ENCODE measurements around the gene SPARCL1. TPM values are rescaled to one million over a fixed set of nuclear protein-coding genes. Genes with fewer than 3 reads are reported as not detected.
"Not testable (repeated sequence)": the region's sequence is repeated elsewhere in the genome, so short reads cannot be mapped to it uniquely, and the experiment has no call there.

Gene SPARCL1
- total RNA-seq, 6 experiments from 2014 or later, result not detected

DNA sequence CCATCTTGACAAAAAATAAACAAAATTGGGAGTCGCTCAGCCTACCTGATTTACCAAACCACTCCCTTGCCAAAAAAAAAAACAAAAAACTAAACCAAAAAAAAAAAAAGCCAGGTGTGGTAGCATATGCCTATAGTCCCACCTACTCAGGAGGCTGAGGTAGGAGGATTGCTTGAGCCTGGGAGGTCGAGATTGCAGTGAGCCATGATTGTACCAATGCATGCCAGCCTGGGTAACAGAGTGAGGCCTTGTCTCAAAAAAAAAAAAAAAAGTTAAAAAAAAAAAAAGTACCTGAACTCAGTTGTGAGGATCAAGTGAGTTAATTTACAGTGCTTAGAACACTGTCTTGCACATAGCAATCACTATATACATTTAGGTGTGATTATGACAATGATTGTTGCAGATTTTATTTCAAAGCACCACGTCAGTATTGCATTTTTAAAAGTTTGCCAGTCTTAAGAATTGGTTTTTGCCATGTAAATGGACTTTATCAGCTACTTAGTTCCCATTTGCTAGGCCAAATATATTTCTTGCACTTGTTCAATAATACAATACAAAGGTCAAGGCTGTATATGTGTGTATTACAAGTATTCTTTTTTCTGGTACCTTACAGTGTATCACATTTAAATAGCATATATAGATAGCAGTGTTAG lies 102.2 kb downstream of the SPARCL1 start:
- Mint-ChIP-seq H3K4me3 (no peak overlapping the region), H3K36me3 (ENCODE audit: low read depth) (no peaks in the 10 kb centered on the region)

DNA sequence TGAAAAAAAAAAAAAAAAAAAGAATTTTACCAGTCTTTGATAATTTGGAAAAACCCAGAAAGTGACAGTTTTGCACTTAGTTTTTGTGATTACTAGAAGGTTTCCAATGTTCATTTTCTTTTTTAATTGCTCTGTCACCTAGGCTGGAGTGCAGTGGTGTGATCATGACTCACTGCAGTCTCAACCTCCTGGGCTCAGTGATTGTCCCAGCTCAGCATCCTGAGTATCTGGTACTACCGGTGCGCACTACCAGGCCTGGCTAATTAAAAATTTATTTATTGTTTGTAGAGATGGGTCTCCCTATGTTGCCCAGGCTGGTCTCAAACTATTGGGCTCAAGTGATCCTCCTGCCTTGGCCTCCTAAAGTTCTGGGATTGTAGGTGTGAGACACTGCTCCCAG lies 103.5 kb downstream of the SPARCL1 start:
- no peaks in the 10 kb centered on the region for H3K9me3 Mint-ChIP-seq
- no peaks in the 10 kb centered on the region for H3K36me3 Mint-ChIP-seq (ENCODE audit: low read depth)
- no peak for DNase-seq
- H3K4me3 Mint-ChIP-seq, result no peak overlapping the region
- H3K27me3 Mint-ChIP-seq (ENCODE audit: insufficient read depth), result no peaks in the 10 kb centered on the region
- H3K4me1 Mint-ChIP-seq (ENCODE audit: low read depth), result peaks cover 40% of the 10 kb centered on the region
- TF ChIP-seq, protein P1, sequence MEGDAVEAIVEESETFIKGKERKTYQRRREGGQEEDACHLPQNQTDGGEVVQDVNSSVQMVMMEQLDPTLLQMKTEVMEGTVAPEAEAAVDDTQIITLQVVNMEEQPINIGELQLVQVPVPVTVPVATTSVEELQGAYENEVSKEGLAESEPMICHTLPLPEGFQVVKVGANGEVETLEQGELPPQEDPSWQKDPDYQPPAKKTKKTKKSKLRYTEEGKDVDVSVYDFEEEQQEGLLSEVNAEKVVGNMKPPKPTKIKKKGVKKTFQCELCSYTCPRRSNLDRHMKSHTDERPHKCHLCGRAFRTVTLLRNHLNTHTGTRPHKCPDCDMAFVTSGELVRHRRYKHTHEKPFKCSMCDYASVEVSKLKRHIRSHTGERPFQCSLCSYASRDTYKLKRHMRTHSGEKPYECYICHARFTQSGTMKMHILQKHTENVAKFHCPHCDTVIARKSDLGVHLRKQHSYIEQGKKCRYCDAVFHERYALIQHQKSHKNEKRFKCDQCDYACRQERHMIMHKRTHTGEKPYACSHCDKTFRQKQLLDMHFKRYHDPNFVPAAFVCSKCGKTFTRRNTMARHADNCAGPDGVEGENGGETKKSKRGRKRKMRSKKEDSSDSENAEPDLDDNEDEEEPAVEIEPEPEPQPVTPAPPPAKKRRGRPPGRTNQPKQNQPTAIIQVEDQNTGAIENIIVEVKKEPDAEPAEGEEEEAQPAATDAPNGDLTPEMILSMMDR (IDR thresholded peaks at IDR 0.05), result no peak
- H3K27ac Mint-ChIP-seq, result peak overlapping the region; percentile 74

More for the DNA sequence above, 102.2 kb downstream of the SPARCL1 start:
- H3K4me1 Mint-ChIP-seq (ENCODE audit: low read depth), result peaks cover 44% of the 10 kb centered on the region
- DNase-seq, result no peak
- TF ChIP-seq, protein P1 (IDR thresholded peaks at IDR 0.05), result no peak
- no peaks in the 10 kb centered on the region for H3K27me3 Mint-ChIP-seq (ENCODE audit: insufficient read depth)
- no peaks in the 10 kb centered on the region for H3K9me3 Mint-ChIP-seq
- no peak overlapping the region for H3K27ac Mint-ChIP-seq

DNA sequence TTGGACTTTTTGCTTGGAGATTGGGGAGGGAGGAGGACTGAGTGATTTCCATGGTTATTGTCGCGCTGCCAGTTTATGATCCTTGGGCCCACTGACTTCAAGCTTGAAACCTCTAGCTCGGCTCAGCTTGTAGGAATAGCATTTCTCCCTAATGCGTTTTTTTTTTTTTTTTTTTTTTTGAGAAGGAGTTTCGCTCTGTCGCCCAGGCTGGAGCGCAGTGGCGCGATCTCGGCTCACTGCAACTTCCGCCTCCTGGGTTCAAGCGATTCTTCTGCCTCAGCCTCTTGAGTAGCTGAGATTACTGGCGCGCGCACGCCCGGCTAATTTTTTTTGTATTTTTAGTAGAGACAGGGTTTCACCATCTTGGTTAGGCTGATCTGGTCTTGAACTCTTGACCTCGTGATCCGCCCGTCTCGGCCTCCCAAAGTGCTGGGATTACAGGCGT lies 105.1 kb downstream of the SPARCL1 start:
- DNase-seq, result not testable (repeated sequence)
- H3K27ac Mint-ChIP-seq, result peak overlapping the region; percentile 99

More for the DNA sequence above, 105.1 kb downstream of the SPARCL1 start:
- H3K4me1 Mint-ChIP-seq (ENCODE audit: low read depth), result peaks cover 40% of the 10 kb centered on the region
- H3K9me3 Mint-ChIP-seq; H3K36me3 Mint-ChIP-seq (ENCODE audit: low read depth); H3K27me3 Mint-ChIP-seq (ENCODE audit: insufficient read depth): not testable (repeated sequence)
- H3K4me3 Mint-ChIP-seq, result peak overlapping the region; percentile 98

Other genes starting within 250 kb of the SPARCL1 start
- gene HSD17B13, start 206.5 kb downstream of the SPARCL1 start, total RNA-seq (2021; fragmentation: NEBNext Ultra II Directional; extraction: Animal tissue kit (Norgen Biotek cat#: 25700)), result not detected
- gene HSD17B11, start 138.2 kb downstream of the SPARCL1 start, total RNA-seq (2021; fragmentation: NEBNext Ultra II Directional; extraction: Animal tissue kit (Norgen Biotek cat#: 25700)), result 10 to 100 TPM; 14.6 to 18.7 (median 16.3) TPM
- gene NUDT9, start 106.8 kb downstream of the SPARCL1 start, total RNA-seq (2021; fragmentation: NEBNext Ultra II Directional; extraction: Animal tissue kit (Norgen Biotek cat#: 25700)), result 10 to 100 TPM; 21.3 to 28.0 (median 23.4) TPM
- gene DSPP, start 79.2 kb upstream of the SPARCL1 start, total RNA-seq (2021; fragmentation: NEBNext Ultra II Directional; extraction: Animal tissue kit (Norgen Biotek cat#: 25700)), result not detected
- not detected for gene DMP1, start 120.9 kb upstream of the SPARCL1 start, total RNA-seq (2021; fragmentation: NEBNext Ultra II Directional; extraction: Animal tissue kit (Norgen Biotek cat#: 25700))